ENCODE data around the gene PDE6A. TPM values are rescaled to one million over a fixed set of nuclear protein-coding genes. Genes with fewer than 3 reads are reported as not detected.

The PDE6A gene
- total and polyA plus RNA-seq, 2 donors (not counting 3 experiments of a cell fraction or from before 2014, with no cell fraction given), result not detected

DNA sequence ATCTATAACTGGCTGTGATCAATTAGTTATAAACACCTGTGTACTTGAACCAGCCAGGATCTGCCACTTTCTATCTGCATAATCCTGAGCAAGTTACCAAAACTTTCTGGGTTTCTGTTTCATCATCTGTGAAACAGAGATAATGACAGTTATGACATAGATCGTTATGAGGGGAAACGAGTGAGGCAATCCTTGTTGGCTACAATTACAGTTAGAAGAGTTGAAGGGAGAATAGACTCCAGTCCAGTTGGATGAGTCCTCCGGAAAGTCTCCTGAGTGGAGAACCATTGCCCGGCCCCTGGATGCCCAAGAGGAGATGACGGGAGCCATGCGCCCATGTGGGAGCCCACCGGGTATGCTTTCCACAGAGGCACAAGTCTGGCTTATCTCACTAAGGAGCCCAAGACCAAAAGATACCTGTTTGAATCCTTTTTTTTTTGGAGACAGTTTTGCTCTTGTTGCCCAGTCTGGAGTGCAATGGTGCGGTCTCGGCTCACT lies 4.5 kb downstream of the PDE6A start:
- dilution Hi-C loops (cut with MboI; ENCODE audit: extremely low pct_ligation_motif_present, low sequenced_read_pairs) (no loop called here), intact Hi-C loops (cut with micrococcal nuclease) (no loop called here)
- ChIA-PET POLR2A (no interaction called here), CTCF (interaction anchor here (0.8 to 1.5 kb wide), 6 partner anchors 17 to 279 kb away, joined by 3 to 14 read pairs (median 4); partner anchors contain the start of gene SLC26A2)
- H3K36me3 ChIP-seq (ENCODE audit: control insufficient read depth in 2 of 2, extremely low read depth in 1 of 2, insufficient read depth in 2 of 2, low read length in 2 of 2), result no peaks in the 10 kb centered on the region
- H3K9me3 ChIP-seq (replicated peaks; ENCODE audit: control insufficient read depth, insufficient read depth, low read length), result no peaks in the 10 kb centered on the region
- H3K79me2 ChIP-seq (ENCODE audit: control insufficient read depth, insufficient read depth, low read length), result no peaks in the 10 kb centered on the region
- FAIRE-seq (no peak), DNase-seq (ENCODE audit: low read depth, low spot score) (no peak)
- H3K9ac ChIP-seq (replicated peaks; ENCODE audit: extremely low read depth, insufficient read depth, low read length), result no peak overlapping the region
- H3K4me3 ChIP-seq (replicated peaks in 1 of 3; ENCODE audit: insufficient read depth in 1 of 3, low read depth in 1 of 3, low read length in 3 of 3), result no peak overlapping the region
- H3K4me2 ChIP-seq (ENCODE audit: insufficient read depth, low read length), result no peak overlapping the region
- H2AFZ ChIP-seq (ENCODE audit: low read depth, low read length), result no peak overlapping the region
- H4K20me1 ChIP-seq (replicated peaks; ENCODE audit: control insufficient read depth, extremely low read depth, insufficient read depth, low read length), result no peaks in the 10 kb centered on the region
- TF ChIP-seq POLR2AphosphoS5 (IDR thresholded peaks at IDR 0.05; ENCODE audit: insufficient read depth, low read depth, low read length), result no peak
- TF ChIP-seq EZH2 (IDR thresholded peaks at IDR 0.05; ENCODE audit: borderline replicate concordance, low read depth, low read length, severe bottlenecking), result no peak
- TF ChIP-seq MYC (IDR thresholded peaks at IDR 0.05; ENCODE audit: low read depth, low read length), result no peak
- TF ChIP-seq GATA2 (IDR thresholded peaks at IDR 0.05; ENCODE audit: insufficient read depth, insufficient read length, low read depth, low read length), result no peak
- H3K27me3 ChIP-seq (ENCODE audit: control insufficient read depth in 2 of 2, insufficient read depth in 2 of 2, low read length in 2 of 2), result no peaks in the 10 kb centered on the region
- BruUV-seq (replicated peaks), result no TSS peak
- H3K27ac ChIP-seq (ENCODE audit: insufficient read depth, low read depth, low read length), result no peak overlapping the region
- H3K4me1 ChIP-seq (ENCODE audit: control insufficient read depth, extremely low read depth, insufficient read depth, low read length), result peaks cover 33% of the 10 kb centered on the region
- H3K9me1 ChIP-seq (replicated peaks; ENCODE audit: control insufficient read depth, extremely low read depth, insufficient read depth, low read length), result no peaks in the 10 kb centered on the region

- Histone ChIP-seq H3K4me3 (replicated peaks in 1 of 3; ENCODE audit: insufficient read depth in 1 of 3, low read depth in 1 of 3, low read length in 3 of 3) (no peak overlapping the region), H3K27me3 (ENCODE audit: control insufficient read depth in 2 of 2, insufficient read depth in 2 of 2, low read length in 2 of 2) (no peaks in the 10 kb centered on the region), H4K20me1 (replicated peaks; ENCODE audit: control insufficient read depth, extremely low read depth, insufficient read depth, low read length) (no peaks in the 10 kb centered on the region), H3K9me1 (replicated peaks; ENCODE audit: control insufficient read depth, extremely low read depth, insufficient read depth, low read length) (no peaks in the 10 kb centered on the region), H3K4me2 (ENCODE audit: insufficient read depth, low read length) (peak overlapping the region; percentile 25), H3K27ac (ENCODE audit: insufficient read depth, low read depth, low read length) (peak overlapping the region; percentile 88), H3K9me3 (replicated peaks; ENCODE audit: control insufficient read depth, insufficient read depth, low read length) (no peaks in the 10 kb centered on the region), H3K36me3 (ENCODE audit: control insufficient read depth in 2 of 2, extremely low read depth in 1 of 2, insufficient read depth in 2 of 2, low read length in 2 of 2) (no peaks in the 10 kb centered on the region), H3K9ac (replicated peaks; ENCODE audit: extremely low read depth, insufficient read depth, low read length) (peak overlapping the region; percentile 49), H2AFZ (ENCODE audit: low read depth, low read length) (no peak overlapping the region), H3K79me2 (ENCODE audit: control insufficient read depth, insufficient read depth, low read length) (no peaks in the 10 kb centered on the region), H3K4me1 (ENCODE audit: control insufficient read depth, extremely low read depth, insufficient read depth, low read length) (peaks cover 33% of the 10 kb centered on the region)
- DNase-seq (ENCODE audit: low read depth, low spot score), result peak; percentile 30
- TF ChIP-seq GATA2 (IDR thresholded peaks at IDR 0.05; ENCODE audit: insufficient read depth, insufficient read length, low read depth, low read length), result no peak
- TF ChIP-seq POLR2AphosphoS5 (IDR thresholded peaks at IDR 0.05; ENCODE audit: insufficient read depth, low read depth, low read length), result no peak
- no peak for TF ChIP-seq POLR2A (IDR thresholded peaks at IDR 0.05; ENCODE audit: low read depth, low read length)
- no peak for TF ChIP-seq FOS (IDR thresholded peaks at IDR 0.05; ENCODE audit: borderline replicate concordance, insufficient read depth, low read length)
- TF ChIP-seq EZH2 (IDR thresholded peaks at IDR 0.05; ENCODE audit: borderline replicate concordance, low read depth, low read length, severe bottlenecking), result no peak
- TF ChIP-seq MAX (IDR thresholded peaks at IDR 0.05; ENCODE audit: insufficient read depth, insufficient read length), result no peak
- FAIRE-seq, result no peak
- intact Hi-C loops (cut with micrococcal nuclease), result loop anchor here (1.0 to 5.0 kb wide), 4 partner anchors 20 to 51 kb away; no protein-coding TSS in a partner anchor
- no TSS peak for BruUV-seq (replicated peaks)
- ChIA-PET CTCF (interaction anchor here (0.8 to 1.5 kb wide), 11 partner anchors 16 to 279 kb away, joined by 3 to 14 read pairs (median 3); partner anchors contain the start of gene SLC26A2), POLR2A (interaction anchor here (0.9 kb wide), 1 partner anchor 20 kb away, joined by 3 read pairs; no protein-coding TSS in a partner anchor)
- dilution Hi-C loops (cut with MboI; ENCODE audit: extremely low pct_ligation_motif_present, low sequenced_read_pairs), result no loop called here
Observed at GRCh38 chr5:149939546-149939945, 5.0 kb downstream of the PDE6A start.
